SK-N-SH treated with all-trans-retinoic acid at 6 μM for 48 hours (cell line): ENCODE measurements around the gene LSM3.

ENCODE experiments used
- ATAC-seq: fragments of 200-7000 bp; cut with Tn5 transposase; 3 replicates; pipeline ENCODE4 v1.9.1; 2020; ENCODE audit warnings: mild to moderate bottlenecking, moderate library complexity
- ARNTL ChIP-seq: fragments of 450-650 bp; formaldehyde crosslinking; IDR thresholded peaks from 2 replicates; pipeline ENCODE4 v1.5.0; 2020; ENCODE audit warnings: low read depth, mild to moderate bottlenecking, moderate library complexity, borderline replicate concordance
- BACH2 ChIP-seq: fragments of 250-450 bp; sonication (Bioruptor Pico); IDR thresholded peaks from 2 replicates; pipeline ENCODE4 v1.9.0; 2021; ENCODE audit warnings: mild to moderate bottlenecking, borderline replicate concordance
- CREB5 ChIP-seq: fragments of 250-450 bp; sonication (Bioruptor Pico); IDR thresholded peaks from 2 replicates; pipeline ENCODE4 v1.5.1; 2020; ENCODE audit warnings: low read depth, mild to moderate bottlenecking, moderate library complexity
- CSDC2 ChIP-seq: fragments of 250-450 bp; sonication (Bioruptor Pico); IDR thresholded peaks from 2 replicates; pipeline ENCODE4 v1.5.0; 2020; ENCODE audit warnings: mild to moderate bottlenecking, moderate library complexity
- CSRNP3 ChIP-seq: fragments of 250-450 bp; sonication (Bioruptor Pico); IDR thresholded peaks from 2 replicates; pipeline ENCODE4 v1.5.1; 2021; ENCODE audit warnings: mild to moderate bottlenecking, moderate library complexity
- ESRRG ChIP-seq: fragments of 250-450 bp; sonication (Bioruptor Pico); IDR thresholded peaks from 2 replicates; pipeline ENCODE4 v1.6.1; 2021; ENCODE audit warnings: mild to moderate bottlenecking
- GLIS3 ChIP-seq: fragments of 250-450 bp; sonication (Bioruptor Pico); IDR thresholded peaks from 2 replicates; pipeline ENCODE4 v1.5.0; 2020; ENCODE audit warnings: mild to moderate bottlenecking, moderate library complexity
- ISL1 ChIP-seq: fragments of 250-450 bp; sonication (Bioruptor Pico); IDR thresholded peaks from 2 replicates; pipeline ENCODE4 v2.1.2; 2022; ENCODE audit warnings: mild to moderate bottlenecking, moderate library complexity
- OSR1 ChIP-seq: fragments of 250-450 bp; sonication (Bioruptor Pico); IDR thresholded peaks from 2 replicates; pipeline ENCODE4 v1.8.0; 2022; ENCODE audit warnings: moderate library complexity, mild to moderate bottlenecking, inconsistent platforms
- PATZ1 ChIP-seq: fragments of 250-450 bp; sonication (Bioruptor Pico); IDR thresholded peaks from 2 replicates; pipeline ENCODE4 v1.8.0; 2020; ENCODE audit warnings: mild to moderate bottlenecking, moderate library complexity, borderline replicate concordance
- POU6F1 ChIP-seq: fragments of 250-450 bp; sonication (Bioruptor Pico); IDR thresholded peaks from 2 replicates; pipeline ENCODE4 v1.8.0; 2021; ENCODE audit warnings: low read depth, mild to moderate bottlenecking, moderate library complexity, borderline replicate concordance
- PPARA ChIP-seq: fragments of 250-450 bp; sonication (Bioruptor Pico); IDR thresholded peaks from 2 replicates; pipeline ENCODE4 v1.5.0; 2020; ENCODE audit warnings: mild to moderate bottlenecking, borderline replicate concordance
- RARB ChIP-seq: fragments of 250-450 bp; sonication (Bioruptor Pico); IDR thresholded peaks from 2 replicates; pipeline ENCODE4 v1.8.0; 2021; ENCODE audit warnings: mild to moderate bottlenecking, moderate library complexity
- SNAI2 ChIP-seq: fragments of 250-450 bp; sonication (Bioruptor Pico); IDR thresholded peaks from 2 replicates; pipeline ENCODE4 v1.5.0; 2020; ENCODE audit warnings: mild to moderate bottlenecking, moderate library complexity
- TCF4 ChIP-seq: fragments of 250-450 bp; sonication (Bioruptor Pico); IDR thresholded peaks from 2 replicates; pipeline ENCODE4 v1.8.0; 2021; ENCODE audit warnings: mild to moderate bottlenecking, moderate library complexity, borderline replicate concordance
- TOX ChIP-seq: fragments of 250-450 bp; sonication (Bioruptor Pico); IDR thresholded peaks from 2 replicates; pipeline ENCODE4 v1.8.0; 2021; ENCODE audit warnings: mild to moderate bottlenecking, moderate library complexity, borderline replicate concordance
- TSHZ2 ChIP-seq: fragments of 250-450 bp; sonication (Bioruptor Pico); IDR thresholded peaks from 2 replicates; pipeline ENCODE4 v1.5.0; 2020; ENCODE audit warnings: mild to moderate bottlenecking, moderate library complexity
- ZC3H10 ChIP-seq: fragments of 250-450 bp; sonication (Bioruptor Pico); IDR thresholded peaks from 2 replicates; pipeline ENCODE4 v1.5.1; 2021; ENCODE audit warnings: mild to moderate bottlenecking, moderate library complexity
- ZFP3 ChIP-seq: fragments of 250-450 bp; sonication (Bioruptor Pico); IDR thresholded peaks from 2 replicates; pipeline ENCODE4 v1.5.0; 2020; ENCODE audit warnings: mild to moderate bottlenecking, moderate library complexity
- ZFP30 ChIP-seq: fragments of 450-650 bp; formaldehyde crosslinking; IDR thresholded peaks from 2 replicates; pipeline ENCODE4 v1.5.0; 2022; ENCODE audit warnings: mild to moderate bottlenecking, moderate library complexity
- ZNF565 ChIP-seq: fragments of 450-650 bp; formaldehyde crosslinking; conservative IDR thresholded peaks from 2 replicates; pipeline ENCODE4 v1.5.0; 2020; ENCODE audit warnings: low read depth, mild to moderate bottlenecking, moderate library complexity
- ZNF70 ChIP-seq: fragments of 450-650 bp; formaldehyde crosslinking; IDR thresholded peaks from 2 replicates; pipeline ENCODE4 v1.5.0; 2020; ENCODE audit warnings: mild to moderate bottlenecking, moderate library complexity
- ZNF8 ChIP-seq: fragments of 450-650 bp; formaldehyde crosslinking; IDR thresholded peaks from 2 replicates; pipeline ENCODE4 v1.5.0; 2020; ENCODE audit warnings: mild to moderate bottlenecking, moderate library complexity

LSM3 gene

GRCh38 chr3:14162178-14162577, 16.4 kb upstream of the LSM3 start:
- ATAC-seq: no peak
- TF ChIP-seq PATZ1 (CRISPR knock-in tag): no peak
- TF ChIP-seq OSR1 (CRISPR knock-in tag): no peak
- TF ChIP-seq PPARA (CRISPR knock-in tag): no peak
- TF ChIP-seq ZFP3 (CRISPR knock-in tag): no peak
- TF ChIP-seq CSDC2: no peak
- no peak for TF ChIP-seq ZNF70 (CRISPR knock-in tag)
- TF ChIP-seq TSHZ2 (CRISPR knock-in tag): no peak
- no peak for TF ChIP-seq ESRRG (CRISPR knock-in tag)
- no peak for TF ChIP-seq BACH2
- no peak for TF ChIP-seq RARB
- no peak for TF ChIP-seq ARNTL (CRISPR knock-in tag)
- no peak for TF ChIP-seq ZNF565
- no peak for TF ChIP-seq ZFP30 (CRISPR knock-in tag)
- TF ChIP-seq TOX: no peak
- TF ChIP-seq CSRNP3 (CRISPR knock-in tag): no peak
- TF ChIP-seq SNAI2 (CRISPR knock-in tag): no peak
- no peak for TF ChIP-seq CREB5
- no peak for TF ChIP-seq ZC3H10 (CRISPR knock-in tag)
- TF ChIP-seq ZNF8: no peak
- TF ChIP-seq, all 23 proteins: peak for 0

GRCh38 chr3:14166877-14167603, 11.6 kb upstream of the LSM3 start:
- no peak for ATAC-seq
- TF ChIP-seq TCF4 (no peak), ZFP3 (CRISPR knock-in tag) (no peak), ARNTL (CRISPR knock-in tag) (no peak), CSRNP3 (CRISPR knock-in tag) (no peak), ISL1 (no peak), ZFP30 (CRISPR knock-in tag) (no peak), TSHZ2 (CRISPR knock-in tag) (no peak), ESRRG (CRISPR knock-in tag) (no peak), CSDC2 (no peak), GLIS3 (CRISPR knock-in tag) (no peak), ZC3H10 (CRISPR knock-in tag) (no peak), PATZ1 (CRISPR knock-in tag) (no peak), POU6F1 (CRISPR knock-in tag) (no peak), RARB (no peak)
- TF ChIP-seq, all 23 proteins: peak for 0
